ENCODE data around the gene NUDT19. TPM values are rescaled to one million over a fixed set of nuclear protein-coding genes. Genes with fewer than 3 reads are reported as not detected.

NUDT19 gene
- total and polyA plus RNA-seq, 9 of the 15 experiments (the other 6 are each of a cell fraction or from before 2014, with no cell fraction given): 9.6 to 38.6 (median 14.4) TPM

DNA sequence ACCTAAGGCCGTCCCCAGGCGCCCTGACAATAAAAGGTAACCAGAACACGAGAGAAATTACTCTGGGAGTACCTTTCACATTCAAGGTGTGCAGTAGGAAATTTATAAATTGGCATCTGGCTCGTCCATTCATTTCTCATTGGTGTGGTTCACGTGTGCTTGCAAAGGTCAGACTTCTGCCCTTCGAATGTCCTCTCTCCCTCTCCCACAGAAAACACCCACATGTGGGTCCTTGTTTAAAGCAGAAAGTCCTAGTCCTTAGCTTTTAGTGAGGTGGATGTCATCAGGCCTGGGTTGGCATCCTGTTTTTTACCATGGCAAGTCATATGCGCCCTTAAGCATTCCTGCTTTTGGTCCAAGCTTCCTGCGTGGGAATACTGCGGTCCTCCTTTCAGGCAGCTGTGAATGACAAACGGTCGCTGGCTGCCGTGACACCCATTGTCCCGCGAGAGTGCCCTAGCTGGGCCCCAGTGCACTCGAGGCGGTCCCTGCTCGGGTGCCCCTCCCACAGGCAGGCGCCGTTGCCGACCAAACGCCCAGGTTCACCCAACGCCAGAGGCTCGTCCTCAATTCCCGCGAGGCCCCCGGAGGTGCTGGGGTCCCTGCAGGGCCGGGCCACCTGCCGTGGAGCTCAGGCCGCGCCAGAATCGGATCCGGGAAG is at the start of gene NUDT19 (continued):
- TF ChIP-seq MBD2 (IDR thresholded peaks at IDR 0.05; ENCODE audit: borderline replicate concordance, low read depth): peak; percentile 48; the same call in 1 of the 2 replicates
- 0 out of 2 replicates have a peak, but pooled peaks have one; percentile 19 for TF ChIP-seq KAT7 (CRISPR knock-in tag; IDR thresholded peaks at IDR 0.05; ENCODE audit: borderline replicate concordance)
- TF ChIP-seq, protein P1, sequence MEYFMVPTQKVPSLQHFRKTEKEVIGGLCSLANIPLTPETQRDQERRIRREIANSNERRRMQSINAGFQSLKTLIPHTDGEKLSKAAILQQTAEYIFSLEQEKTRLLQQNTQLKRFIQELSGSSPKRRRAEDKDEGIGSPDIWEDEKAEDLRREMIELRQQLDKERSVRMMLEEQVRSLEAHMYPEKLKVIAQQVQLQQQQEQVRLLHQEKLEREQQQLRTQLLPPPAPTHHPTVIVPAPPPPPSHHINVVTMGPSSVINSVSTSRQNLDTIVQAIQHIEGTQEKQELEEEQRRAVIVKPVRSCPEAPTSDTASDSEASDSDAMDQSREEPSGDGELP (CRISPR knock-in tag; IDR thresholded peaks at IDR 0.05; ENCODE audit: borderline replicate concordance): peak; percentile 89
- TF ChIP-seq, protein P2, sequence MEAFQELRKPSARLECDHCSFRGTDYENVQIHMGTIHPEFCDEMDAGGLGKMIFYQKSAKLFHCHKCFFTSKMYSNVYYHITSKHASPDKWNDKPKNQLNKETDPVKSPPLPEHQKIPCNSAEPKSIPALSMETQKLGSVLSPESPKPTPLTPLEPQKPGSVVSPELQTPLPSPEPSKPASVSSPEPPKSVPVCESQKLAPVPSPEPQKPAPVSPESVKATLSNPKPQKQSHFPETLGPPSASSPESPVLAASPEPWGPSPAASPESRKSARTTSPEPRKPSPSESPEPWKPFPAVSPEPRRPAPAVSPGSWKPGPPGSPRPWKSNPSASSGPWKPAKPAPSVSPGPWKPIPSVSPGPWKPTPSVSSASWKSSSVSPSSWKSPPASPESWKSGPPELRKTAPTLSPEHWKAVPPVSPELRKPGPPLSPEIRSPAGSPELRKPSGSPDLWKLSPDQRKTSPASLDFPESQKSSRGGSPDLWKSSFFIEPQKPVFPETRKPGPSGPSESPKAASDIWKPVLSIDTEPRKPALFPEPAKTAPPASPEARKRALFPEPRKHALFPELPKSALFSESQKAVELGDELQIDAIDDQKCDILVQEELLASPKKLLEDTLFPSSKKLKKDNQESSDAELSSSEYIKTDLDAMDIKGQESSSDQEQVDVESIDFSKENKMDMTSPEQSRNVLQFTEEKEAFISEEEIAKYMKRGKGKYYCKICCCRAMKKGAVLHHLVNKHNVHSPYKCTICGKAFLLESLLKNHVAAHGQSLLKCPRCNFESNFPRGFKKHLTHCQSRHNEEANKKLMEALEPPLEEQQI (IDR thresholded peaks at IDR 0.05): no peak
- no peak for TF ChIP-seq ZBTB1 (CRISPR knock-in tag; IDR thresholded peaks at IDR 0.05; ENCODE audit: borderline replicate concordance, low read depth)
- TF ChIP-seq, protein P3, sequence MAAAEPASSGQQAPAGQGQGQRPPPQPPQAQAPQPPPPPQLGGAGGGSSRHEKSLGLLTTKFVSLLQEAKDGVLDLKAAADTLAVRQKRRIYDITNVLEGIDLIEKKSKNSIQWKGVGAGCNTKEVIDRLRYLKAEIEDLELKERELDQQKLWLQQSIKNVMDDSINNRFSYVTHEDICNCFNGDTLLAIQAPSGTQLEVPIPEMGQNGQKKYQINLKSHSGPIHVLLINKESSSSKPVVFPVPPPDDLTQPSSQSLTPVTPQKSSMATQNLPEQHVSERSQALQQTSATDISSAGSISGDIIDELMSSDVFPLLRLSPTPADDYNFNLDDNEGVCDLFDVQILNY (CRISPR knock-in tag; IDR thresholded peaks at IDR 0.05): no peak
- TF ChIP-seq MCM5 (IDR thresholded peaks at IDR 0.05; ENCODE audit: low read depth): no peak
- TF ChIP-seq, protein P4, sequence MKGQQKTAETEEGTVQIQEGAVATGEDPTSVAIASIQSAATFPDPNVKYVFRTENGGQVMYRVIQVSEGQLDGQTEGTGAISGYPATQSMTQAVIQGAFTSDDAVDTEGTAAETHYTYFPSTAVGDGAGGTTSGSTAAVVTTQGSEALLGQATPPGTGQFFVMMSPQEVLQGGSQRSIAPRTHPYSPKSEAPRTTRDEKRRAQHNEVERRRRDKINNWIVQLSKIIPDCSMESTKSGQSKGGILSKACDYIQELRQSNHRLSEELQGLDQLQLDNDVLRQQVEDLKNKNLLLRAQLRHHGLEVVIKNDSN (CRISPR knock-in tag; IDR thresholded peaks at IDR 0.05): 0 out of 2 replicates have a peak, but pooled peaks have one; percentile 6
- peak; percentile 69; the same call in 1 of the 2 replicates for TF ChIP-seq POLR2H (tag; IDR thresholded peaks at IDR 0.05; ENCODE audit: low read depth)
- no peak for TF ChIP-seq NR3C1 (CRISPR knock-in tag; IDR thresholded peaks at IDR 0.05)
- TF ChIP-seq MAZ (CRISPR knock-in tag; conservative IDR thresholded peaks at IDR 0.05 in 1 of 2, IDR thresholded peaks at IDR 0.05 in 1 of 2): peak; percentile 39 to 51; a peak in 1 of 4 replicates

Measured in K562 (cell line).